Measurements from ENCODE around the gene PIM1.

The PIM1 gene

GRCh38 chr6:37137201-37138090, 32.5 kb upstream of the PIM1 start:
- DNase-seq = no peak

GRCh38 chr6:37138856-37139229, 31.1 kb upstream of the PIM1 start:
- no peak for DNase-seq

GRCh38 chr6:37139230-37139962, 30.6 kb upstream of the PIM1 start:
- no peak for DNase-seq

- DNase-seq = no peak
Measured at GRCh38 chr6:37140145-37140544, 29.8 kb upstream of the PIM1 start.

GRCh38 chr6:37141281-37142049, 28.5 kb upstream of the PIM1 start:
- DNase-seq = no peak

- DNase-seq = no peak
Measured at GRCh38 chr6:37142050-37142614, 27.8 kb upstream of the PIM1 start.

- no peak for DNase-seq
Measured at GRCh38 chr6:37143585-37143984, 26.4 kb upstream of the PIM1 start.

- no peak for DNase-seq
Measured at GRCh38 chr6:37145443-37145842, 24.5 kb upstream of the PIM1 start.

- DNase-seq = no peak
Measured at GRCh38 chr6:37146735-37147157, 23.2 kb upstream of the PIM1 start.

GRCh38 chr6:37149745-37150144, 20.2 kb upstream of the PIM1 start:
- no peak for DNase-seq

GRCh38 chr6:37150314-37150713, 19.6 kb upstream of the PIM1 start:
- DNase-seq = no peak

GRCh38 chr6:37155394-37156312, 14.3 kb upstream of the PIM1 start:
- no peak for DNase-seq

GRCh38 chr6:37158508-37158907, 11.4 kb upstream of the PIM1 start:
- DNase-seq = no peak

- peak in 1 of 51 donors; percentile 22 for DNase-seq
Measured at GRCh38 chr6:37160922-37161778, 8.8 kb upstream of the PIM1 start.

- DNase-seq = no peak
Measured at GRCh38 chr6:37162740-37163139, 7.2 kb upstream of the PIM1 start.

- no peak for DNase-seq
Measured at GRCh38 chr6:37168163-37168758, 1.7 kb upstream of the PIM1 start.

- peak in 21 of 51 donors; percentile 28 to 91 (median 61) for DNase-seq
Measured at GRCh38 chr6:37168811-37169495, 999 bp upstream of the PIM1 start.

All from hypothalamus (tissue), 51 donors.